HepG2 (cell line): Measurements from ENCODE around the gene FMNL2.

Source experiments
- FOXM1 ChIP-seq: sonication (generic); formaldehyde crosslinking; IDR thresholded peaks from 2 replicates; pipeline ENCODE4 v1.5.0; 2020; ENCODE audit warnings: missing genetic modification reagents
- NFE2L2 ChIP-seq: fragments of 150-350 bp; IDR thresholded peaks from 2 replicates; pipeline ENCODE4 v1.6.1; 2014; ENCODE audit warnings: low read length
- RBM22 ChIP-seq: fragments of 200-400 bp; formaldehyde crosslinking; optimal IDR thresholded peaks from 2 replicates; pipeline ENCODE3; 2017; ENCODE audit warnings: mild to moderate bottlenecking, low read length, moderate library complexity
- TF ChIP-seq, protein P1 (sequence below): sonication (generic); formaldehyde crosslinking; IDR thresholded peaks from 2 replicates; pipeline ENCODE4 v1.9.0; 2022; ENCODE audit warnings: missing genetic modification reagents, mild to moderate bottlenecking, borderline replicate concordance
- TF ChIP-seq, protein P2 (sequence below): sonication (generic); formaldehyde crosslinking; IDR thresholded peaks from 2 replicates; pipeline ENCODE4 v1.5.0; 2020; ENCODE audit warnings: mild to moderate bottlenecking, missing genetic modification reagents, moderate library complexity

DNA sequence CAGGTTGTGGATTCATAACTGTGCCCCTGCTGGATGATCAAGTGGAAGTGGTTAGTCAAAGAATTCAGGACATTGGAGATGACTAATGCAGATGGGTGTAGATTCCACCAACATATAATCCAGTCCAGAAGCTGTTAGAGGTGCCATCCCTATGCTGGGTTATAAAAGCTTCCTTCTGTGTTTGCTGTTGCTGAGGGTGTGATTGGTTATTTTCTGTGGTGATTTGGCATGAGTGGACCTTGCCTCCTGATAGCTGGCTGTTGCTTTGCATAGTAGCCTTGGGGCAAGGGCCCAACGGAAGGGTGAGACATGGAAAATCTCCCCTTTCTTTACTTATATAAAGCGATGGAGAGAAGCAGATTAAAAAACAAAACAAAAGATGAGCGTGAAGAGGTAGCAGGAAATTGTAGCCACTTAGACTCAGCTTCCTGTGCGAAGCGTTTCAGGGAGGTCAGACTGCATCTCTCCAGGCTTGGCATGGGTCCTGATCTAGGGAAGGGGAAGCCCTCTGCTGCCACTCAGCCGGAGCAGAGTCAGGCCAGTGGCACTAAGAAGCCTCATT is 190.4 kb downstream of the FMNL2 start:
- TF ChIP-seq, protein P1, sequence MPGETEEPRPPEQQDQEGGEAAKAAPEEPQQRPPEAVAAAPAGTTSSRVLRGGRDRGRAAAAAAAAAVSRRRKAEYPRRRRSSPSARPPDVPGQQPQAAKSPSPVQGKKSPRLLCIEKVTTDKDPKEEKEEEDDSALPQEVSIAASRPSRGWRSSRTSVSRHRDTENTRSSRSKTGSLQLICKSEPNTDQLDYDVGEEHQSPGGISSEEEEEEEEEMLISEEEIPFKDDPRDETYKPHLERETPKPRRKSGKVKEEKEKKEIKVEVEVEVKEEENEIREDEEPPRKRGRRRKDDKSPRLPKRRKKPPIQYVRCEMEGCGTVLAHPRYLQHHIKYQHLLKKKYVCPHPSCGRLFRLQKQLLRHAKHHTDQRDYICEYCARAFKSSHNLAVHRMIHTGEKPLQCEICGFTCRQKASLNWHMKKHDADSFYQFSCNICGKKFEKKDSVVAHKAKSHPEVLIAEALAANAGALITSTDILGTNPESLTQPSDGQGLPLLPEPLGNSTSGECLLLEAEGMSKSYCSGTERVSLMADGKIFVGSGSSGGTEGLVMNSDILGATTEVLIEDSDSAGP (CRISPR knock-in tag), result no peak
- TF ChIP-seq, protein P2, sequence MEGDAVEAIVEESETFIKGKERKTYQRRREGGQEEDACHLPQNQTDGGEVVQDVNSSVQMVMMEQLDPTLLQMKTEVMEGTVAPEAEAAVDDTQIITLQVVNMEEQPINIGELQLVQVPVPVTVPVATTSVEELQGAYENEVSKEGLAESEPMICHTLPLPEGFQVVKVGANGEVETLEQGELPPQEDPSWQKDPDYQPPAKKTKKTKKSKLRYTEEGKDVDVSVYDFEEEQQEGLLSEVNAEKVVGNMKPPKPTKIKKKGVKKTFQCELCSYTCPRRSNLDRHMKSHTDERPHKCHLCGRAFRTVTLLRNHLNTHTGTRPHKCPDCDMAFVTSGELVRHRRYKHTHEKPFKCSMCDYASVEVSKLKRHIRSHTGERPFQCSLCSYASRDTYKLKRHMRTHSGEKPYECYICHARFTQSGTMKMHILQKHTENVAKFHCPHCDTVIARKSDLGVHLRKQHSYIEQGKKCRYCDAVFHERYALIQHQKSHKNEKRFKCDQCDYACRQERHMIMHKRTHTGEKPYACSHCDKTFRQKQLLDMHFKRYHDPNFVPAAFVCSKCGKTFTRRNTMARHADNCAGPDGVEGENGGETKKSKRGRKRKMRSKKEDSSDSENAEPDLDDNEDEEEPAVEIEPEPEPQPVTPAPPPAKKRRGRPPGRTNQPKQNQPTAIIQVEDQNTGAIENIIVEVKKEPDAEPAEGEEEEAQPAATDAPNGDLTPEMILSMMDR (CRISPR knock-in tag), result no peak
- TF ChIP-seq RBM22 (no peak), FOXM1 (CRISPR knock-in tag) (no peak), NFE2L2 (no peak)
